CD4-positive, alpha-beta T cell treated with Interleukin-15 for 4 hours (primary cell): ENCODE measurements around the gene CEP19.

Experiments used
- DNase-seq: peaks from one replicate; pipeline ENCODE4 v3.0.0-alpha.2; 2020; ENCODE audit warnings: low spot score

The CEP19 gene

DNA sequence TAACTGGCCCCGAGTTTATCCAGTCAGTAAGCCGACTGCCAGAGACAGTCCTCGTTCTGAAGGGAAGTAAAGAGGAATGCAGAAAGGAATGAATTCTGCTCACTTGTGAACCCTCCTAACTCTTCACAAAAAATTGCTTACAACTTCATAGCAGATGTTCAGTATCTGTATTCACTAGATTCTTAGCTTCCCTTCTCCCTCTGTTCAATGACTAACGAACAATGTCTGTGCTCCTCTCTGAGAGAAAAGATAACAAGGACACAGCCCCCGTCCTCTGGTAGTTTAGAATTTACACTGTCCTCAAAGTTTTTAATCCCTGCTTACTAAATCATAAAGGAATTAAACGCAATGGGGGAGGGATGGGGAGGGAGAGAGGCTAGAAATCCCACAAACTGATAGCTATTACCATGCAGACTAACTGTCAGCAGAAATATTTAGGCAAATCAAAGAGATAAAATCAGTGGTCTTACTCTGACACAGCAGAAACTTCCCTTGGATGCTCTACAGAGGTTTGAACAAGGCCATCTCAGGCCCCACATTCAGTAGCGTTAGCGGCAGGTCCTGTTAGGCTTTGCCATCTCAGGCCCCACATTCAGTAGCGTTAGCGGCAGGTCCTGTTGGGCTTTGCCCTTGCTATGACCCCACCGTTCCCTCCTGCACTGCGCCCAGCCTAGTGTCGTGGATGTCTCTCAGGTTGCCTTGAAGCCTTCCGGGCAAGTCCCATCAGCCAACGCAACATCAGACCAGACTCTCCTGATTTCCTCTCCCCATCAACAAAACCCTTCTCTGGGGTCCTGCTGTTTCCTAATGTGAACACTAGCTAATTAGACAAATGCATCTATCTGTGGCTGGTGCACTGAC is 49.1 kb downstream of the CEP19 start:
- no peak for DNase-seq

DNA sequence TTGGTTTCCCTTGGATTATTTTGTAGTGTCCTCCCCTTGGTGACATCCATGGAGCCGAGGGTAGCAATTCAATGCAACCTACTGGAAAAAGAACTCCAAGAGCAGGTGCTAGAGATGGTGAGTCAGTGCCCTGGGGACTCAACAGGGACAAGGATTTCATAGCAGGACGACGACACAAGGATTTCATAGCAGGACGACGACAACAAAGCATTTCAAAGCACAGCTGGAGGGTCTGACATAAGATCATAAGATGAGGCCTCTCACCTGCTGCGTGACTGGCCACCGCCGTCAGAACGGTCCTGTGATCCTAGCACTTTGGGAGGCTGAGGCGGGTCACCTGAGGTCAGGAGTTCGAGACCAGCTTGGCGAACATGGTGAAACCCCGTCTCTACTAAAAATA is 50.0 kb downstream of the CEP19 start:
- no peak for DNase-seq

DNA sequence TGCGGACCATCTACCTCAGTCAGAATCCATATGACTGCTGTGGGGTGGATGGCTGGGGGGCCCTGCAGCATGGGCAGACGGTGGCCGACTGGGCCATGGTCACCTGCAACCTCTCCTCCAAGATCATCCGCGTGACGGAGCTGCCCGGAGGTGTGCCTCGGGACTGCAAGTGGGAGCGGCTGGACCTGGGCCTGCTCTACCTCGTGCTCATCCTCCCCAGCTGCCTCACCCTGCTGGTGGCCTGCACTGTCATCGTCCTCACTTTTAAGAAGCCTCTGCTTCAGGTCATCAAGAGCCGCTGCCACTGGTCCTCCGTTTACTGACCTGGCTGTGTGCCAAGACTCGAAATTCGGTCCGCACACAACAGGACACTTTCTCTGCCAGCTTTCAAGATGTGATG is 50.6 kb downstream of the CEP19 start:
- DNase-seq, result no peak

DNA sequence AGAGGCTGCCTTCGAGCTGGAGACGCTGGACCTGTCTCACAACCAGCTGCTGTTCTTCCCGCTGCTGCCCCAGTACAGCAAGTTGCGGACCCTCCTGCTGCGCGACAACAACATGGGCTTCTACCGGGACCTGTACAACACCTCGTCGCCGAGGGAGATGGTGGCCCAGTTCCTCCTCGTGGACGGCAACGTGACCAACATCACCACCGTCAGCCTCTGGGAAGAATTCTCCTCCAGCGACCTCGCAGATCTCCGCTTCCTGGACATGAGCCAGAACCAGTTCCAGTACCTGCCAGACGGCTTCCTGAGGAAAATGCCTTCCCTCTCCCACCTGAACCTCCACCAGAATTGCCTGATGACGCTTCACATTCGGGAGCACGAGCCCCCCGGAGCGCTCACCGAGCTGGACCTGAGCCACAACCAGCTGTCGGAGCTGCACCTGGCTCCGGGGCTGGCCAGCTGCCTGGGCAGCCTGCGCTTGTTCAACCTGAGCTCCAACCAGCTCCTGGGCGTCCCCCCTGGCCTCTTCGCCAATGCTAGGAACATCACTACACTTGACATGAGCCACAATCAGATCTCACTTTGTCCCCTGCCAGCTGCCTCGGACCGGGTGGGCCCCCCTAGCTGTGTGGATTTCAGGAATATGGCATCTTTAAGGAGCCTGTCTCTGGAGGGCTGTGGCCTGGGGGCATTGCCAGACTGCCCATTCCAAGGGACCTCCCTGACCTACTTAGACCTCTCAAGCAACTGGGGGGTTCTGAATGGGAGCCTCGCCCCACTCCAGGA is 51.5 kb downstream of the CEP19 start:
- DNase-seq, result no peak

- DNase-seq, result no peak
Observed at GRCh38 chr3:196659901-196660351, 52.1 kb downstream of the CEP19 start.
